Right kidney (tissue), 1 donor: ENCODE results near the gene ILK.

Experiments
- DNase-seq: peaks from one replicate; pipeline ENCODE4 v3.0.0-alpha.2; 2016

The ILK gene

GRCh38 chr11:6619004-6619745, 15.6 kb downstream of the ILK start, which contains the start of gene TPP1:
Gene TPP1 (minus strand): TSS chr11:6619422. CDS start chr11:6619400, 22 bp downstream.
- peak; percentile 89 for DNase-seq

- no peak for DNase-seq
These were observed 17.1 kb downstream of the ILK start for GRCh38 chr11:6620636-6621035.

DNA sequence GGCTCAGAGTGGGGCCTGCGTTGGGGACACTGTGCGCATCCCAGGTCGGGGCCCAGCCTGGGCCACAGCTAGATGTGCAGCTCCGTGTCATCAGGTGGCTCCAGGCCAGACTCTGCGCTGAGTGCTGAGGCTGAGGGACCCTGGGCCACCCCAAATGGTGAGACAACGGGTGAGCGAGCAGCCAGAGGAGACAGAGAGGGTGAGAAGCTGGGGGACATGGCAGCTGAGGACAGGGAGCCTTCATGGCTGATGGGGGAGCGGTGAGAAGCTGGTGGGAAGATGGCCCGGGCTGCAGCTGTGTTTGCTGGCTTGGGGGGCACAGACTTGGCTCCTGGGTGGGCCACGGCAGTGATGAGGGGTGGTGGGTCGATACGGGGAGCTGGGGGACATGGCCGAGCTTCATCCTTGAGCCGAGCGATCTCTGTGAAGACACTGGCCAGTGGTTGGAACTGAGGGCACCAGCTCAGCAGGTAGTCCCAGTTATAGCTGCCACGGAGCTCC, 18.2 kb downstream of the ILK start:
- no peak for DNase-seq

- no peak for DNase-seq
These were observed 18.9 kb downstream of the ILK start for GRCh38 chr11:6622261-6623171.

GRCh38 chr11:6623391-6624363, 20.1 kb downstream of the ILK start:
- DNase-seq = no peak

DNA sequence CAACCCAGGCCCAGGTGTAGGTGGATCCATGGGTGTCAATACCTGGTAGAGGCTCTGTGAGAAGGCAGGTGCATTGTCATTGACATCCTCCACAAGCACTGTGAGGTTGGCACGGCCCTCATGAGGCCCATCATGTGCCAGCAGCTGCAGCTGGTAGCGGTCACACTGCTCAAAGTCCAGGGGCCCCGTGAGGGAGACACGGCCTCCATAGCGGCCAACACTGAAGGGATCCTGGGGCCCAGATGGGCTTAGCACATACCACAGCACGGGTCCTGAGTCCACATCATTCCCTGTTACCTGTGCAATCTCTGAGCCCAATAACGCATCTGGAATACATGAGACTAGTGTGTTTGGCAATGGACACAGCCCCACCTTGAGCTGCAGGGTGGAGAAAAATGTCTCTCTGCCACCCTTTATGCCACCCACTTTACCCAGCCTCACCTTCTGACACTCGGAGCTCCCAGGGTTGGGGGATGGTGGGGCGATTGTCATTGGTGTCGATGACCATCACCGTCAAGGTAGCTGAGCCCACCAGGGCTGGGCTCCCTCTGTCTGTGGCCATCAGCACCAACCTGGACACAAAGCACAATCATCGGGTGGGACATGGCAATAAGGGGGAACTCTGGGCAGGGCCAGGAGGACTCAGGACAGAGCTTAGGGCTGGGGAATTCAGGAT, 21.7 kb downstream of the ILK start:
- no peak for DNase-seq

DNA sequence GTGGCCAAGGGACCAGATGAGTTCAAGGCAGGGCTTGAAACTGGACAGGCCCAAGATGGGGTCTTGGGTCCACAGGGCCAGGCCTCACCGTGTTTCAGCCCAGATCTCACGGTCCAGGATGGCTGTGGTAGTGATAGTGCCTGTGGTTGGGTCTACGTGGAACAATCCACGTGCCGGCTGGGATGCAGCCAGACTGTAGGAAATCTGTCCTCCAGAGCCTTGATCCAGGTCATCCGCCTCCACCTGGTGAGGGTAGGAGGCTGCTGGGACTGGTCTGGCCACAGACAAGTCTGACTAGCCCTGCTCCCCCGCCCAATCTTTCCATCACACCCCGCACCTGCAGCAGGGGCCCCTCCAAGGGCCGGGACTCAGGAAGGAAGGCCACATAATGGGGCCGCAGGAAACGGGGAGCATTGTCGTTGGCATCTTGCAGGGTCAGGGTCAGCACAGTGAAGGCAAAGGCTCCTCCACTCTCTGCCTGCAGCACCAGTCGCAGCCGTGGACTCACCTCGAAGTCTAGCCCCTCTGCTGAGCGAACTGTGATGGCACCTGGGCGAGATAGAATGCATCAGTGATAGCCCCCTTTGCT, 22.4 kb downstream of the ILK start:
- no peak for DNase-seq

GRCh38 chr11:6626971-6627761, 23.6 kb downstream of the ILK start:
- no peak for DNase-seq

GRCh38 chr11:6627762-6628241, 24.2 kb downstream of the ILK start:
- DNase-seq = no peak

- DNase-seq = no peak
These were observed 25.0 kb downstream of the ILK start for GRCh38 chr11:6628526-6628925.

- no peak for DNase-seq
These were observed 26.0 kb downstream of the ILK start for GRCh38 chr11:6629573-6629891.

DNA sequence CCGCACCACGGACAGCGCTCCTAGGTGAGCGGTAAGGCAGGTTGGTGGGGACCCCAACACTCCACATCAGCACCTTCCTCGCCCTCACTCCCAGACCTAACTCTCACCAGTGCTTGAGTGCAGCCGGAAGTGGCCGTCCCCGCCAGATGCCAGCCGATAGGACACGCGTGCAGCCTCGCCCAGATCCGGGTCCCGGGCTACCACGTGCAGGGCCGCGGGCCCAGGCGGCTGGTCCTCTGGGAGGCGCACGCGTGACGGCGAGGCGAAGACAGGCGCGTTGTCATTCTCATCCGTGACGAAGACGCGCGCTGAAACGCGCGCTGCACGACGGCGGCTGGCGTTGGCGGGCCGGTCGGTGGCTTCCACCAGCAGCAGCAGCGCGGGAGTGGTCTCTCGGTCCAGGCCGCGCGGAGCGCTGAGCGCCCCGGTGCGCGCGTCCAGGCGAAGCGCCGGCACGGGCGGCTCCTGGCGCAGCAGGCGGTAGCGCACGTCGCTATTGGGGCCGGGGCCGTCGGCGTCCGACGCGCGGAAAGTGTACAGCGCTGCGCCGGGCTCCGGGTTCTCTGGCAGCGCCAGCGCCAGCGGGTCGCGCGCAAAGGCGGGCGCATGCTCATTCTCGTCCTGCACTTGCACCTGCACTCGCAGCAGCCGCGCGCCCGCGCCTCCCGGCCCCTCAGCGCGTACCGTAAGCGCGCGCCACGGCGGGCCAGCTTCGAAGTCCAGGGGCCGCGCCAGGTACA, 26.5 kb downstream of the ILK start:
- DNase-seq = peak; percentile 75

- DNase-seq = no peak
These were observed 27.2 kb downstream of the ILK start for GRCh38 chr11:6630632-6631291.

DNA sequence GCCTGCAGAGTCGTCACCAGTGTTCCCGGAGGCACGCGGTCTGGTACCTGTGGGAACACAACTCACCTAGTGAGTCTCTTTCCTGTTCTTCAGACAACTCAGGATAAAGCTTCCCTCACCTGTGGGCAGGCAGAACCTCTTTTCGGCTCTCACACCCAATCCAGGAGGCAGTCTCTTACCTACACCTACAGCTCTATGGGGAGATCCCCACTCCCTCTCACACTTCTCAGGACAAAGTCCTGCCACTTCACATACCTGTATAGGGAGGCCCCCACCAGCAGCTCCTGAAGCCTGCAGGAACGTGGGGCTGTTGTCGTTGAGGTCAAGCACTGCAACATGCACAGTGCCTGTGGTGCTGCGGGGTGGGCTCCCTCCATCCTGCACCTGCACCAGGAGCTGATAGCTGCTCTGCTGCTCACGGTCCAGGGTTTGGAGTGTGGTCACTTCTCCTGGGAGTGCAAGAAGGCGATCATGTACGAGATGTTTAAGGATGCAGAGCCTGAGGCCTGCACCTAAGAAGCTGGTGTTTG, 27.9 kb downstream of the ILK start:
- no peak for DNase-seq

GRCh38 chr11:6632116-6633073, 28.8 kb downstream of the ILK start:
- DNase-seq = no peak

DNA sequence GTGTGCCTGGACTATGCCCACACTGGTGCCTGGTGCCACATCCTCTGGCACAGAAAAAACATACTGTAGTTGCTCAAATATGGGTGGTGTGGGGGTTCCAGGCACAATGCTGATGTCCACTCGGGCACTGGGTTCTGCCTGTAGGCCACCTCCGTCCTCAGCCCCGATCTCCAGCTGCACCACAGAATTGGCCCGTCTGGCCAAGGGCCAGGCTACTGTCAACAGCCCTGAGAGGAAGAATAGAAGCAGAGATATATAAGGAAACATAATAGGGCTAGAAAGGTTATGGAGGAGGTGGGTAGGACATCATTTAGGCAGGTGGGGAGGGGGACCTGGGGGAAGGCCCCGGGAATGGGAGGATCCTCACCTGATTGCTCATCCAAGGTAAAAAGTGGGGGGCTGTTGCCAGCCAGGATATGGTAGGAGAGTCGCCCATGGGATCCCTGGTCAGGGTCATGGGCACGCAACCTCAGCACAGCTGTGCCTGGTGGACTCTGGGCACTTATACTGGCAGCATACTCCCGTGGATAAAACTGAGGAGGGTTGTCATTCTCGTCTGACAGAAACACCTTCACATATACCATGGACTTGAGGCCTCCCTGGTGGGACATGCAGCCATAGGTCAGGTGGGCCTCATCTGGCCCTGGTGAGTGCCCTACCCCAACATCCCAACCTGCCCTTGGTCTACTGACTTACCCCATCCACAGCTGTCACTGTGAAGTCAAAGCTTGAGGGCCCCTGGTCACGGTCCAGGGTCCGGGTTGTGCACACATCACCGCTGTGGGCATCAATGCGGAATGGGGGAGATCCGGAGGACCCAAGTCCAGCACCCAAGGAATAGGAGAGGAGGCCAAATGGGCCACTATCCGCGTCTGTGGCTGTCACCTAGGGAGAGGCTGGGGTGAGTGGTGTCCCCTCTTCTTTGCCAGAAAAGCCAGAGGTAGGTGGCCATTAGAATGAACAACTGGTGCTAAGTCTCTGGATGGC, 30.1 kb downstream of the ILK start:
- DNase-seq = no peak
